IMR-90 (cell line): ENCODE results near the gene SPART. TPM values are rescaled to one million over a fixed set of nuclear protein-coding genes. Genes with fewer than 3 reads are reported as not detected.

Experiments
- ATAC-seq: fragments of 200-7000 bp; cut with Tn5 transposase; 2 replicates; pipeline ENCODE4 v1.9.1; 2020; ENCODE audit warnings: low read depth, mild to moderate bottlenecking, moderate library complexity
- BruUV-seq: library from RNA; stranded (reverse); fragments of 400-500 nt; replicated peaks from 2 replicates; lab custom pipeline; 2021; lab: Mats Ljungman, UMichigan
- CTCF ChIA-PET: fragments of 300-600 bp; formaldehyde crosslinking; extraction: SDS; loops from one replicate; lab custom pipeline; 2021; ENCODE audit warnings: antibody characterized with exemption; lab: Yijun Ruan, JAX
- POLR2A ChIA-PET: fragments of 300-600 bp; sonication (Branson Sonifier 250); formaldehyde crosslinking; loops from one replicate; lab custom pipeline; 2022; ENCODE audit warnings: antibody characterized with exemption; ENCODE audit not compliant: unreplicated experiment; lab: Charles Lee
- DNase-seq: peaks from one replicate; pipeline ENCODE4 v3.0.0; 2013
- H2AFZ ChIP-seq: replicated peaks from 2 replicates; pipeline ENCODE3; 2013; ENCODE audit warnings: low read length, mild to moderate bottlenecking; ENCODE audit not compliant: poor library complexity
- H2AK5ac ChIP-seq: 2 replicates; pipeline ENCODE4 v1.6.1; 2013; ENCODE audit warnings: low read depth, low read length, inconsistent platforms
- H2AK9ac ChIP-seq: replicated peaks from 2 replicates; pipeline ENCODE3; 2013; ENCODE audit warnings: mild to moderate bottlenecking, low read depth, low read length, moderate library complexity; ENCODE audit not compliant: poor library complexity
- H2BK120ac ChIP-seq: 2 replicates; pipeline ENCODE4 v1.6.1; 2013; ENCODE audit warnings: low read depth, low read length, inconsistent platforms
- H2BK15ac ChIP-seq: 3 replicates; pipeline ENCODE4 v1.6.1; 2013; ENCODE audit warnings: low read depth, low read length, inconsistent platforms
- H2BK20ac ChIP-seq: 2 replicates; pipeline ENCODE4 v1.6.1; 2013; ENCODE audit warnings: low read depth, mild to moderate bottlenecking, inconsistent platforms, low read length, moderate library complexity
- H2BK5ac ChIP-seq: 2 replicates; pipeline ENCODE4 v1.6.1; 2013; ENCODE audit warnings: mild to moderate bottlenecking, low read depth, low read length, inconsistent platforms; ENCODE audit not compliant: poor library complexity, severe bottlenecking
- H3K14ac ChIP-seq: replicated peaks from 2 replicates; pipeline ENCODE4 v1.6.1; 2013; ENCODE audit warnings: low read depth, low read length, inconsistent platforms
- H3K18ac ChIP-seq: 2 replicates; pipeline ENCODE4 v1.6.1; 2013; ENCODE audit warnings: low read depth, low read length, control low read depth
- H3K23ac ChIP-seq: 2 replicates; pipeline ENCODE4 v1.6.1; 2013; ENCODE audit warnings: low read depth, low read length, inconsistent platforms
- H3K27ac ChIP-seq: 2 replicates; pipeline ENCODE4 v1.5.1; 2013; ENCODE audit warnings: mild to moderate bottlenecking, control low read depth, low read length; ENCODE audit not compliant: insufficient read depth
- H3K27me3 ChIP-seq: 2 replicates; pipeline ENCODE4 v1.6.1; 2013; ENCODE audit warnings: low read length; ENCODE audit not compliant: control insufficient read depth, insufficient read depth
- H3K36me3 ChIP-seq: 2 replicates; pipeline ENCODE4 v1.6.1; 2013; ENCODE audit warnings: low read length, mixed read lengths; ENCODE audit not compliant: control insufficient read depth, insufficient read depth
- H3K4ac ChIP-seq: 2 replicates; pipeline ENCODE4 v1.6.1; 2013; ENCODE audit warnings: low read depth, low read length, inconsistent platforms
- H3K4me1 ChIP-seq: 2 replicates; pipeline ENCODE4 v1.6.1; 2013; ENCODE audit warnings: low read length, mixed read lengths; ENCODE audit not compliant: control insufficient read depth, insufficient read depth
- H3K4me2 ChIP-seq: 2 replicates; pipeline ENCODE4 v1.6.1; 2013; ENCODE audit warnings: low read depth, mild to moderate bottlenecking, control low read depth, low read length, moderate library complexity
- H3K4me3 ChIP-seq: 2 replicates; pipeline ENCODE4 v1.5.1; 2013; ENCODE audit warnings: low read depth, mild to moderate bottlenecking, control low read depth, low read length, moderate library complexity; ENCODE audit not compliant: insufficient read depth
- H3K56ac ChIP-seq: 2 replicates; pipeline ENCODE4 v1.6.1; 2013; ENCODE audit warnings: low read length, inconsistent platforms; ENCODE audit not compliant: insufficient read depth; ENCODE audit errors: extremely low read depth
- H3K79me1 ChIP-seq, 2 experiments: 2 replicates each; pipeline ENCODE4 v1.6.1; 2013; ENCODE audit warnings: low read length in 2 of 2, inconsistent platforms in 1 of 2, low read depth in 1 of 2
- H3K9ac ChIP-seq: 2 replicates; pipeline ENCODE4 v1.6.1; 2013; ENCODE audit warnings: low read depth, low read length, control low read depth
- H3K9me1 ChIP-seq: 2 replicates; pipeline ENCODE4 v1.6.1; 2013; ENCODE audit warnings: low read length, inconsistent platforms; ENCODE audit not compliant: insufficient read depth
- H3K9me3 ChIP-seq: 2 replicates; pipeline ENCODE4 v1.6.1; 2013; ENCODE audit warnings: low read length; ENCODE audit not compliant: control insufficient read depth, insufficient read depth
- H4K20me1 ChIP-seq: 2 replicates; pipeline ENCODE4 v1.6.1; 2013; ENCODE audit warnings: low read length, inconsistent platforms; ENCODE audit not compliant: insufficient read depth
- H4K5ac ChIP-seq: 2 replicates; pipeline ENCODE4 v1.6.1; 2013; ENCODE audit warnings: mild to moderate bottlenecking, low read depth, low read length, control low read depth
- H4K8ac ChIP-seq, 2 experiments: 2 replicates each; pipeline ENCODE4 v1.6.1; 2013; ENCODE audit warnings: low read depth in 2 of 2, low read length in 2 of 2, control low read depth in 1 of 2, inconsistent platforms in 1 of 2
- H4K91ac ChIP-seq: 2 replicates; pipeline ENCODE4 v1.6.1; 2013; ENCODE audit warnings: low read depth, low read length, inconsistent platforms; ENCODE audit not compliant: insufficient read depth
- CEBPB ChIP-seq: IDR thresholded peaks from 2 replicates; pipeline ENCODE4 v1.6.1; 2012; ENCODE audit warnings: low read depth, low read length, improper control_type of control experiment
- CHD1 ChIP-seq: IDR thresholded peaks from 2 replicates; pipeline ENCODE4 v1.6.1; 2012; ENCODE audit warnings: low read depth, low read length, improper control_type of control experiment
- MAFK ChIP-seq: IDR thresholded peaks from 2 replicates; pipeline ENCODE4 v1.6.1; 2012; ENCODE audit warnings: low read depth, low read length, improper control_type of control experiment
- MXI1 ChIP-seq: IDR thresholded peaks from 2 replicates; pipeline ENCODE4 v1.6.1; 2012; ENCODE audit warnings: low read depth, mild to moderate bottlenecking, low read length, moderate library complexity, borderline replicate concordance
- NFE2L2 ChIP-seq: fragments of 150-350 bp; IDR thresholded peaks from 2 replicates; pipeline ENCODE4 v1.6.1; 2016; ENCODE audit warnings: low read depth, mild to moderate bottlenecking, low read length
- RAD21 ChIP-seq: IDR thresholded peaks from 2 replicates; pipeline ENCODE4 v1.6.1; 2012; ENCODE audit warnings: low read length, improper control_type of control experiment
- RCOR1 ChIP-seq: IDR thresholded peaks from 2 replicates; pipeline ENCODE4 v1.6.1; 2012; ENCODE audit warnings: mild to moderate bottlenecking, low read length, improper control_type of control experiment; ENCODE audit not compliant: insufficient replicate concordance
- RFX5 ChIP-seq: IDR thresholded peaks from 2 replicates; pipeline ENCODE4 v1.8.0; 2012; ENCODE audit warnings: low read depth, mild to moderate bottlenecking, low read length, moderate library complexity
- SMC3 ChIP-seq: fragments of 150-350 bp; IDR thresholded peaks from 2 replicates; pipeline ENCODE4 v1.6.1; 2016; ENCODE audit warnings: low read depth, mild to moderate bottlenecking, antibody characterized with exemption, low read length, moderate library complexity
- WGBS, 2 experiments: methylation state at CpG; one replicate each; pipeline versions ENCODE4 v1.1.5 to v1.1.7; 2013; ENCODE audit warnings: missing lambda C conversion rate in 2 of 2; ENCODE audit not compliant: insufficient read length in 1 of 2; ENCODE audit errors: extremely low coverage in 2 of 2; 5-methylcytosine and 5-hydroxymethylcytosine counted together
- dilution Hi-C: fragments of 300-500 bp; cut with HindIII; formaldehyde crosslinking; loops from one replicate; pipeline ENCODE4 v1.14.3; 2018; ENCODE audit warnings: low sequenced_read_pairs; ENCODE audit not compliant: unreplicated experiment
- in situ Hi-C: fragments of 300-500 bp; cut with MboI; formaldehyde crosslinking; loops from 3 replicates; pipeline ENCODE4 v1.14.3; 2019; ENCODE audit warnings: low sequenced_read_pairs, inconsistent platforms, mixed read lengths
- intact Hi-C: fragments of 100-400 bp; cut with micrococcal nuclease; formaldehyde crosslinking; loops from 2 replicates; pipeline ENCODE4 v1.10.0; 2022
- polyA plus RNA-seq, 3 experiments: library from polyadenylated mRNA; depleted of rRNA; stranded (reverse); fragments of >200 nt; gene quantifications; 2 replicates each; pipeline ENCODE4 v1.2.3, GENCODE V29; 2012; ENCODE audit warnings: low replicate concordance in 1 of 3
- total RNA-seq: library from RNA; depleted of rRNA; stranded (reverse); fragments of >200 nt; gene quantifications from 2 replicates; pipeline ENCODE4 v1.2.3, GENCODE V29; 2012
- TF ChIP-seq, protein P1 (sequence below): conservative IDR thresholded peaks from 2 replicates; pipeline ENCODE4 v1.5.1; 2012; ENCODE audit warnings: mild to moderate bottlenecking, low read depth, low read length, improper control_type of control experiment
- TF ChIP-seq, protein P2 (sequence below): fragments of 150-350 bp; IDR thresholded peaks from 2 replicates; pipeline ENCODE4 v1.6.1; 2017; ENCODE audit warnings: mild to moderate bottlenecking, antibody characterized with exemption, low read length, low read depth

Gene SPART
- total and polyA plus RNA-seq, 2 of the 4 experiments (the other 2 are of a cell fraction), result 43.8 to 110 TPM

DNA sequence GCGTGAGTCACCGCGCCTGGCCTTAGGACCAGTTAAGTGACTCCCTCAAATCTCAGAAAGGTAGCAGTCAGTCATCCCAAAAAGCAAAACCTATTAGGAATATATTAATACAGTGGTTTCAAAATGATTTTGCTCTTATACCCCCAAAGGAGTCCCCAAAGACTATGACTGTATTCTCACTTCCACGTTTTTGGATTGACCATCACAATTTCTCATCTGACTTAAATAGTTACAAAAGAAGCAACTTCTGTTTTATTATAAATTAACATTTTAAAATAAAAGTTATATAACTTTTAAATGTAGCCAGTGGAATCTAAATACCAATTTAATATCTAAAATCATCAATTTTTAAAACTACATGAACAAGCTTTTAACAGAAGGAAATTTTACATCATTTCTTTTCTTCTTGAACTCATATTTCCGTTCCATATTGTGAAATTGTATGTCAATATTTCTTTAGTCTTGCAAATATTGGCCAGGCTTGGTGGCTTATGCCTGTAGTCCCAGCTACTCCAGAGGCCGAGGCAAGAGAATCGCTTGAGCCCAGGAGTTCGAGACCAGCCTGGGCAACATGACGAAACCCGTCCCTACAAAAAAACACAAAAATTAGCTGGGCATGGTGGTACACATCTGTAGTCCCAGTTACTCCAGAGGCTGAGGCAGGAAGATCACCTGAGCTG, 1.5 kb upstream of the SPART start (continued):
- TF ChIP-seq MAFK, result no peak

DNA sequence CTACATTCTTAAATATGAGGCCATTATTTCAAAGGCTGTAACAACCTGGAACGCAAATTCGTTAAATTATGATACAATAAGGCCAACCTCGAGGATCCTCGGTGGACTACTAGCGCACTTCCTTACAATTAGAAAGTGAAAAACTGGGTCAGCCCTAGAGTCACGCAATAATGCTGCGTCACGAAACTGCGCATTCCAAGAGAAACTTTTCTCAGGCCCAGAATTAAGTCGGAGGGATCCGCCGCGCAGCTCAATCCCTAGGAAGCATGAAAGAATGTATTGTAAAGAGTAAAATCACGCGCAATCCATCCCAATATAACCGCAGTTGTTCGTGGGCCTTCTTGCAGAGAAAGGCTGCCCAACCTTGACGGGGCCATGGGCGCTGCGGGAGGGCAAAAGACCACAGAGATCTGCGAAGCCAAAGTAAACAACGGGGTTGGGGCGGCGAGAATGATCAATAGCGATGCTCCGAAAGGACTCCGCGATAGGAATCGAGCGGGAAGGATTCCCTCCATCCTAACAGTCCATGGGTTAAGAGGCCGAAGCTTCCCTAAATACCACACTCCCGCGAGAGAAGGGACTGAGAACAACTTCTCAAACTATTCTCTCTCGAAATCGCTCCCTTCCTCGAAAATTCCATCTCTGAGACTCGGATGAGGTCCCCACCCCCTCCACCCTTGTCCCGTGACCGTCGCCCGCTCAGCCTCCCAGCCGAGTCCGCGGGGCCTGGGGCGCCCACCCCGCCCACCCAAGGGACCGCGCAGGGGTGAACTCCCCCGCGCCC, 564 bp downstream of the SPART start:
- Histone ChIP-seq H4K20me1 (peaks cover 27% of the 10 kb centered on the region), H4K5ac (peak overlapping the region; percentile 95), H2AK9ac (peak overlapping the region; percentile 96), H3K4me1 (peaks cover 5% of the 10 kb centered on the region; the same call in 1 of the 2 replicates), H4K8ac (peak overlapping the region; percentile 78 to 98), H4K91ac (peak overlapping the region; percentile 83), H2BK20ac (no peak overlapping the region), H3K9me3 (no peaks in the 10 kb centered on the region), H3K4me3 (peak overlapping the region; percentile 82), H3K14ac (peak overlapping the region; percentile 82), H3K9ac (peak overlapping the region; percentile 98), H3K27me3 (no peaks in the 10 kb centered on the region), H3K18ac (peak overlapping the region; percentile 85), H3K9me1 (peaks cover 5% of the 10 kb centered on the region), H3K4ac (peak overlapping the region; percentile 96), H3K79me1 (peaks cover 3 to 32% of the 10 kb centered on the region in 2 experiments; a peak in 3 of 4 replicates), H3K56ac (peak overlapping the region; percentile 62), H3K36me3 (no peaks in the 10 kb centered on the region), H2BK120ac (peak overlapping the region; percentile 60), H3K27ac (peak overlapping the region; percentile 96), H3K23ac (peak overlapping the region; percentile 83), H3K4me2 (peak overlapping the region; percentile 88), H2BK15ac (peak overlapping the region; percentile 8; the same call in 1 of the 3 replicates), H2AFZ (peak overlapping the region; percentile 99), H2BK5ac (peak overlapping the region; percentile 93), H2AK5ac (peak overlapping the region; percentile 61)
- CTCF ChIA-PET, result interaction anchor here (0.8 to 1.6 kb wide), 2 partner anchors 15 to 47 kb away, joined by 4 read pairs; partner anchors contain the start of gene CCDC169
- DNase-seq (peak; percentile 92), ATAC-seq (peak; percentile 36)
- dilution Hi-C loops, result no loop called here
- no TSS peak for BruUV-seq
- intact Hi-C loops, result loop anchor here (1.0 to 10.0 kb wide), 6 partner anchors 48 to 649 kb away; partner anchors contain the start of genes ALG5, CCDC169 and RFXAP
- POLR2A ChIA-PET, result interaction anchor here (0.6 to 1.3 kb wide), 2 partner anchors 15 to 42 kb away, joined by 3 read pairs; no protein-coding TSS in a partner anchor
- in situ Hi-C loops, result loop anchor here (25.0 kb wide), 1 partner anchor 642 kb away; the partner anchor contains the start of gene ALG5
- 0% methylated on average over 9 of the region's 50 CpGs; no CpG with 5 or more reads in 1 of the 2 experiments for WGBS, 2 experiments
- peak; percentile 94 for TF ChIP-seq NFE2L2
- peak; percentile 74; the same call in 1 of the 2 replicates for TF ChIP-seq CHD1
- peak; percentile 65 for TF ChIP-seq MAFK
- peak; percentile 4; the same call in 1 of the 2 replicates for TF ChIP-seq MXI1
- TF ChIP-seq, protein P1, sequence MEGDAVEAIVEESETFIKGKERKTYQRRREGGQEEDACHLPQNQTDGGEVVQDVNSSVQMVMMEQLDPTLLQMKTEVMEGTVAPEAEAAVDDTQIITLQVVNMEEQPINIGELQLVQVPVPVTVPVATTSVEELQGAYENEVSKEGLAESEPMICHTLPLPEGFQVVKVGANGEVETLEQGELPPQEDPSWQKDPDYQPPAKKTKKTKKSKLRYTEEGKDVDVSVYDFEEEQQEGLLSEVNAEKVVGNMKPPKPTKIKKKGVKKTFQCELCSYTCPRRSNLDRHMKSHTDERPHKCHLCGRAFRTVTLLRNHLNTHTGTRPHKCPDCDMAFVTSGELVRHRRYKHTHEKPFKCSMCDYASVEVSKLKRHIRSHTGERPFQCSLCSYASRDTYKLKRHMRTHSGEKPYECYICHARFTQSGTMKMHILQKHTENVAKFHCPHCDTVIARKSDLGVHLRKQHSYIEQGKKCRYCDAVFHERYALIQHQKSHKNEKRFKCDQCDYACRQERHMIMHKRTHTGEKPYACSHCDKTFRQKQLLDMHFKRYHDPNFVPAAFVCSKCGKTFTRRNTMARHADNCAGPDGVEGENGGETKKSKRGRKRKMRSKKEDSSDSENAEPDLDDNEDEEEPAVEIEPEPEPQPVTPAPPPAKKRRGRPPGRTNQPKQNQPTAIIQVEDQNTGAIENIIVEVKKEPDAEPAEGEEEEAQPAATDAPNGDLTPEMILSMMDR, result no peak
- TF ChIP-seq CEBPB, result peak; percentile 81
- no peak for TF ChIP-seq SMC3
- TF ChIP-seq RCOR1, result no peak
- TF ChIP-seq, protein P2, sequence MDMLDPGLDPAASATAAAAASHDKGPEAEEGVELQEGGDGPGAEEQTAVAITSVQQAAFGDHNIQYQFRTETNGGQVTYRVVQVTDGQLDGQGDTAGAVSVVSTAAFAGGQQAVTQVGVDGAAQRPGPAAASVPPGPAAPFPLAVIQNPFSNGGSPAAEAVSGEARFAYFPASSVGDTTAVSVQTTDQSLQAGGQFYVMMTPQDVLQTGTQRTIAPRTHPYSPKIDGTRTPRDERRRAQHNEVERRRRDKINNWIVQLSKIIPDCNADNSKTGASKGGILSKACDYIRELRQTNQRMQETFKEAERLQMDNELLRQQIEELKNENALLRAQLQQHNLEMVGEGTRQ, result no peak; the same call in 1 of the 2 replicates
- no peak for TF ChIP-seq RFX5
- TF ChIP-seq RAD21, result no peak
